Prostate gland (tissue), 2 donors: ENCODE data around the gene ATXN7. TPM values are rescaled to one million over a fixed set of nuclear protein-coding genes. Genes with fewer than 3 reads are reported as not detected.

ENCODE experiments used
- DNase-seq: peaks from one replicate; pipeline ENCODE4 v3.0.0-alpha.2; 2019; ENCODE audit warnings: low spot score
- H3K27ac ChIP-seq, 2 donors: fragments of 200-600 bp; sonication (generic); 2 replicates each; pipeline ENCODE4 v1.5.1; 2017 to 2019
- H3K27me3 ChIP-seq: fragments of 200-600 bp; sonication (generic); replicated peaks from 2 replicates; pipeline ENCODE4 v1.5.1; 2019; ENCODE audit not compliant: insufficient read depth
- H3K36me3 ChIP-seq, 2 donors: fragments of 200-600 bp; sonication (generic); 1 replicate in 1 of 2; 2 replicates in 1 of 2; pipeline versions ENCODE4 v1.5.1 to v1.8.1; 2017 to 2019
- H3K4me1 ChIP-seq: fragments of 200-600 bp; sonication (generic); replicated peaks from 2 replicates; pipeline ENCODE4 v1.5.1; 2019
- H3K4me3 ChIP-seq, 2 donors: fragments of 200-600 bp; sonication (generic); 2 replicates each; pipeline ENCODE4 v1.5.1; 2017 to 2019
- H3K9me3 ChIP-seq: fragments of 200-600 bp; sonication (generic); 2 replicates; pipeline ENCODE4 v1.5.1; 2017
- CTCF ChIP-seq, 4 experiments: fragments of 200-600 bp in 2 of 4; fragments of 450-650 bp in 2 of 4; sonication (generic) in 2 of 4; IDR thresholded peaks; 1 replicate in 3 of 4; 2 replicates in 1 of 4; pipeline ENCODE4 v1.5.1; 2016 to 2019; ENCODE audit warnings: antibody characterized with exemption in 4 of 4, mild to moderate bottlenecking in 2 of 4, moderate library complexity in 2 of 4
- POLR2A ChIP-seq: fragments of 450-650 bp; IDR thresholded peaks from one replicate; pipeline ENCODE4 v1.6.1; 2016; ENCODE audit warnings: antibody characterized with exemption, mild to moderate bottlenecking
- POLR2AphosphoS5 ChIP-seq: sonication (generic); formaldehyde crosslinking; IDR thresholded peaks from one replicate; pipeline ENCODE4 v1.6.1; 2017; ENCODE audit warnings: antibody characterized with exemption
- WGBS: methylation state at CpG from one replicate; pipeline ENCODE4 v1.1.5; 2018; 5-methylcytosine and 5-hydroxymethylcytosine counted together
- intact Hi-C: fragments of 100-400 bp; cut with DNase I; formaldehyde crosslinking; loops from one replicate; pipeline ENCODE4 v1.14.2; 2022
- small RNA-seq, 2 donors: library from RNA; depleted of rRNA; stranded (forward); fragments of <200 nt; gene quantifications; one replicate each; pipeline ENCODE3, GENCODE V24; 2016
- total RNA-seq, 2 donors: library from RNA; depleted of rRNA; stranded (reverse); fragments of >200 nt; gene quantifications; one replicate each; pipeline ENCODE4 v1.1.0, GENCODE V29; 2016

Gene ATXN7
- total RNA-seq, 2 donors from 2014 or later, result 18.0 to 30.8 TPM

- no peak overlapping the region for H3K4me3 ChIP-seq
- intact Hi-C loops, result no loop called here
- H3K9me3 ChIP-seq, result no peaks in the 10 kb centered on the region
- no peak for DNase-seq
- no peaks in the 10 kb centered on the region for H3K27me3 ChIP-seq
- TF ChIP-seq CTCF (IDR thresholded peaks at IDR 0.05) (no peak), POLR2AphosphoS5 (no peak), POLR2A (no peak)
- no peaks in the 10 kb centered on the region for H3K36me3 ChIP-seq
- 83% methylated on average over 3 of the region's 3 CpGs for WGBS
- H3K27ac ChIP-seq, result no peak overlapping the region
- H3K4me1 ChIP-seq, result no peaks in the 10 kb centered on the region
These were observed 185.0 kb downstream of the ATXN7 start for GRCh38 chr3:64048631-64049061.

GRCh38 chr3:64049136-64049535 is 185.5 kb downstream of the ATXN7 start:
- H3K27me3 ChIP-seq, result no peaks in the 10 kb centered on the region
- 84% methylated on average over 3 of the region's 3 CpGs for WGBS
- H3K27ac ChIP-seq, result no peak overlapping the region
- TF ChIP-seq POLR2AphosphoS5, result no peak
- no peak for TF ChIP-seq CTCF (IDR thresholded peaks at IDR 0.05)
- no peak for TF ChIP-seq POLR2A
- H3K4me1 ChIP-seq, result no peaks in the 10 kb centered on the region
- no peaks in the 10 kb centered on the region for H3K9me3 ChIP-seq
- H3K36me3 ChIP-seq, result no peaks in the 10 kb centered on the region
- no peak for DNase-seq
- no peak overlapping the region for H3K4me3 ChIP-seq
- intact Hi-C loops, result no loop called here

- no peak overlapping the region for H3K4me3 ChIP-seq
- intact Hi-C loops, result no loop called here
- WGBS, result 59% methylated on average over 4 of the region's 4 CpGs
- H3K36me3 ChIP-seq, result no peaks in the 10 kb centered on the region
- H3K27me3 ChIP-seq, result no peaks in the 10 kb centered on the region
- H3K9me3 ChIP-seq, result no peaks in the 10 kb centered on the region
- TF ChIP-seq CTCF (IDR thresholded peaks at IDR 0.05) (no peak), POLR2AphosphoS5 (no peak), POLR2A (no peak)
- H3K4me1 ChIP-seq, result no peaks in the 10 kb centered on the region
- no peak overlapping the region for H3K27ac ChIP-seq
- DNase-seq, result no peak
These were observed 186.2 kb downstream of the ATXN7 start for GRCh38 chr3:64049832-64050231.

Small RNA genes within 50 kb of the gene (small RNA-seq; reads per million reads assigned to genes)
- gene SCAANT1, result 0 reads per million in 2 donors

Other genes starting within 250 kb of the ATXN7 start
- gene SNTN, start 211.2 kb upstream of the ATXN7 start, total RNA-seq, result not detected
- not detected for gene C3orf49, start 44.6 kb upstream of the ATXN7 start, total RNA-seq
- gene THOC7, start 62 bp upstream of the ATXN7 start, total RNA-seq, result 10 to 100 TPM; 24.4 to 55.9 TPM
- not detected for gene SCAANT1, start 48.5 kb downstream of the ATXN7 start, total RNA-seq
- gene PSMD6, start 159.6 kb downstream of the ATXN7 start, total RNA-seq, result 10 to 100 TPM; 56.4 to 67.9 TPM